OCI-LY3 (cell line): ENCODE data around the gene TRIM44.

ENCODE experiments used
- EZH2phosphoT487 ChIP-seq: fragments of 200-600 bp; shearing (Covaris generic); IDR thresholded peaks from 2 replicates; pipeline ENCODE4 v1.6.1; 2018; ENCODE audit warnings: antibody characterized with exemption, mixed run types, low read depth
- TF ChIP-seq, protein P1 (sequence below): fragments of 200-600, 300-600 bp; sonication (generic); IDR thresholded peaks from 2 replicates; pipeline ENCODE4 v1.5.1; 2014; ENCODE audit warnings: antibody characterized with exemption, low read length, low read depth

DNA sequence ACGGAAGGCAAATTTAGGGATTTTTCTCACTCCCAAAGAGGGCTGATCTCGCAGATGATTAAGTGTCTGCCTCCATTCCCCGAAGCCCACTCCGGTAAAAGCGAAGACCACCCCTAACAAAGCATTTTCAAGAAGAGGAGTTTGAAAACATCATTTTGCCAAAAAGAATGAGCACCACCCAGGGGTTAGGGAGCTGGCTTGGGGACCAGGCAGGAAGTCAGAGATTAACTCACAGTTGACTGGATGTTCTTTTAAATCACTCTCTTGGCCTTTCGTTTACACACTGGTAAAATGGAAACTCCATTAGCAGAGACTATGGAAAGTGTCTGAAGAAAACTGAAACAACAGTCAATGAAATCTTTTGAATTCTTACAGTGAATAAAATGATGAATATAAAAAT, 7.9 kb upstream of the TRIM44 start:
- TF ChIP-seq, protein P1, sequence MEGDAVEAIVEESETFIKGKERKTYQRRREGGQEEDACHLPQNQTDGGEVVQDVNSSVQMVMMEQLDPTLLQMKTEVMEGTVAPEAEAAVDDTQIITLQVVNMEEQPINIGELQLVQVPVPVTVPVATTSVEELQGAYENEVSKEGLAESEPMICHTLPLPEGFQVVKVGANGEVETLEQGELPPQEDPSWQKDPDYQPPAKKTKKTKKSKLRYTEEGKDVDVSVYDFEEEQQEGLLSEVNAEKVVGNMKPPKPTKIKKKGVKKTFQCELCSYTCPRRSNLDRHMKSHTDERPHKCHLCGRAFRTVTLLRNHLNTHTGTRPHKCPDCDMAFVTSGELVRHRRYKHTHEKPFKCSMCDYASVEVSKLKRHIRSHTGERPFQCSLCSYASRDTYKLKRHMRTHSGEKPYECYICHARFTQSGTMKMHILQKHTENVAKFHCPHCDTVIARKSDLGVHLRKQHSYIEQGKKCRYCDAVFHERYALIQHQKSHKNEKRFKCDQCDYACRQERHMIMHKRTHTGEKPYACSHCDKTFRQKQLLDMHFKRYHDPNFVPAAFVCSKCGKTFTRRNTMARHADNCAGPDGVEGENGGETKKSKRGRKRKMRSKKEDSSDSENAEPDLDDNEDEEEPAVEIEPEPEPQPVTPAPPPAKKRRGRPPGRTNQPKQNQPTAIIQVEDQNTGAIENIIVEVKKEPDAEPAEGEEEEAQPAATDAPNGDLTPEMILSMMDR, result no peak
- no peak for TF ChIP-seq EZH2phosphoT487
